ENCODE data around the gene WDR45.

The WDR45 gene

GRCh38 chrX:49058794-49059193, 20.9 kb downstream of the WDR45 start, which contains the start of gene CCDC120:
CCDC120 (plus strand) TSS chrX:49058999; CDS start chrX:49062042, 3,043 bp downstream.
- DNase-seq, result no peak

GRCh38 chrX:49054073-49054762, 25.5 kb downstream of the WDR45 start:
- in situ Hi-C loops (cut with MboI; ENCODE audit: low pct_unique_long_range_greater_than_20kb, low sequenced_read_pairs), result no loop called here
- no peak for DNase-seq

More at GRCh38 chrX:49058794-49059193, 20.9 kb downstream of the WDR45 start, which contains the start of gene CCDC120:
- in situ Hi-C loops (cut with MboI; ENCODE audit: low pct_unique_long_range_greater_than_20kb, low sequenced_read_pairs), result no loop called here

- DNase-seq, result peak; percentile 74
These were observed 26.2 kb downstream of the WDR45 start for GRCh38 chrX:49053223-49054072.

GRCh38 chrX:49043987-49044281, 35.8 kb downstream of the WDR45 start:
- no peak for DNase-seq
- in situ Hi-C loops (cut with MboI; ENCODE audit: low pct_unique_long_range_greater_than_20kb, low sequenced_read_pairs), result no loop called here

More at GRCh38 chrX:49053223-49054072, 26.2 kb downstream of the WDR45 start:
- in situ Hi-C loops (cut with MboI; ENCODE audit: low pct_unique_long_range_greater_than_20kb, low sequenced_read_pairs), result no loop called here

GRCh38 chrX:49043220-49043986, 36.3 kb downstream of the WDR45 start, which contains the start of gene TFE3:
TFE3 (minus strand) TSS chrX:49043357; CDS start chrX:49043226, 131 bp downstream.
- DNase-seq, result peak; percentile 100
- in situ Hi-C loops (cut with MboI; ENCODE audit: low pct_unique_long_range_greater_than_20kb, low sequenced_read_pairs), result no loop called here

GRCh38 chrX:49042581-49043219, 37.0 kb downstream of the WDR45 start:
- in situ Hi-C loops (cut with MboI; ENCODE audit: low pct_unique_long_range_greater_than_20kb, low sequenced_read_pairs), result no loop called here
- DNase-seq, result peak; percentile 24

GRCh38 chrX:49041744-49042580, 37.7 kb downstream of the WDR45 start:
- DNase-seq, result peak; percentile 48
- in situ Hi-C loops (cut with MboI; ENCODE audit: low pct_unique_long_range_greater_than_20kb, low sequenced_read_pairs), result no loop called here

- in situ Hi-C loops (cut with MboI; ENCODE audit: low pct_unique_long_range_greater_than_20kb, low sequenced_read_pairs), result no loop called here
- DNase-seq, result no peak
These were observed 39.2 kb downstream of the WDR45 start for GRCh38 chrX:49040376-49040955.

- in situ Hi-C loops (cut with MboI; ENCODE audit: low pct_unique_long_range_greater_than_20kb, low sequenced_read_pairs), result no loop called here
- DNase-seq, result peak; percentile 98
These were observed 39.9 kb downstream of the WDR45 start for GRCh38 chrX:49039598-49040375.

GRCh38 chrX:49037883-49038475, 41.7 kb downstream of the WDR45 start:
- DNase-seq, result no peak
- in situ Hi-C loops (cut with MboI; ENCODE audit: low pct_unique_long_range_greater_than_20kb, low sequenced_read_pairs), result no loop called here

- no peak for DNase-seq
- in situ Hi-C loops (cut with MboI; ENCODE audit: low pct_unique_long_range_greater_than_20kb, low sequenced_read_pairs), result no loop called here
These were observed 49.4 kb downstream of the WDR45 start for GRCh38 chrX:49030283-49030682.

- in situ Hi-C loops (cut with MboI; ENCODE audit: low pct_unique_long_range_greater_than_20kb, low sequenced_read_pairs), result no loop called here
- no peak for DNase-seq
These were observed 49.8 kb downstream of the WDR45 start for GRCh38 chrX:49029876-49030275.
